AG08396 (cell line): ENCODE results near the gene RETSAT.
A peak's percentile ranks its signal among the peaks of the same experiment; 100 is the strongest.
"Not testable (repeated sequence)": the region's sequence is repeated elsewhere in the genome, so short reads cannot be mapped to it uniquely, and the experiment has no call there.

Source experiments
- DNase-seq: peaks from one replicate; pipeline ENCODE4 v3.0.0; 2012; ENCODE audit warnings: low spot score, mixed read lengths

Gene RETSAT

GRCh38 chr2:85378257-85378656 lies 23.9 kb upstream of the RETSAT start:
- DNase-seq, result no peak

GRCh38 chr2:85377083-85377482 lies 22.8 kb upstream of the RETSAT start:
- no peak for DNase-seq

GRCh38 chr2:85376291-85377065 lies 22.1 kb upstream of the RETSAT start:
- DNase-seq, result no peak

- no peak for DNase-seq
These were observed 16.7 kb upstream of the RETSAT start for GRCh38 chr2:85371045-85371444.

- no peak for DNase-seq
These were observed 15.2 kb upstream of the RETSAT start for GRCh38 chr2:85369500-85369899.

- DNase-seq, result no peak
These were observed 14.6 kb upstream of the RETSAT start for GRCh38 chr2:85368921-85369320.

GRCh38 chr2:85367180-85367579 lies 12.9 kb upstream of the RETSAT start:
- DNase-seq, result no peak

GRCh38 chr2:85362653-85363387 lies 8.5 kb upstream of the RETSAT start:
- DNase-seq, result not testable (repeated sequence)

GRCh38 chr2:85357736-85358135 lies 3.4 kb upstream of the RETSAT start:
- no peak for DNase-seq

GRCh38 chr2:85356186-85356585 lies 1.9 kb upstream of the RETSAT start:
- no peak for DNase-seq

- DNase-seq, result no peak
These were observed 1.2 kb upstream of the RETSAT start for GRCh38 chr2:85355521-85355920.

GRCh38 chr2:85355073-85355410 lies 714 bp upstream of the RETSAT start:
- no peak for DNase-seq

- peak; percentile 38 for DNase-seq
These were observed 447 bp downstream of the RETSAT start for GRCh38 chr2:85353876-85354285.

- no peak for DNase-seq
These were observed 6.7 kb downstream of the RETSAT start for GRCh38 chr2:85347599-85347998.

- DNase-seq, result no peak
These were observed 9.9 kb downstream of the RETSAT start for GRCh38 chr2:85344356-85344954.

GRCh38 chr2:85343207-85343895 lies 11.0 kb downstream of the RETSAT start:
- DNase-seq, result not testable (repeated sequence)

- no peak for DNase-seq
These were observed 12.2 kb downstream of the RETSAT start for GRCh38 chr2:85342156-85342555.

GRCh38 chr2:85341269-85342029 lies 12.9 kb downstream of the RETSAT start:
- no peak for DNase-seq

- DNase-seq, result no peak
These were observed 14.1 kb downstream of the RETSAT start for GRCh38 chr2:85340034-85340892.

GRCh38 chr2:85334928-85335327 lies 19.4 kb downstream of the RETSAT start:
- no peak for DNase-seq

GRCh38 chr2:85333877-85334276 lies 20.5 kb downstream of the RETSAT start:
- not testable (repeated sequence) for DNase-seq
